Measurements from ENCODE around the gene CADM2. TPM values are rescaled to one million over a fixed set of nuclear protein-coding genes. Genes with fewer than 3 reads are reported as not detected.

CADM2 gene
- total RNA-seq, 1 experiment from 2014 or later = 10.9 TPM

DNA sequence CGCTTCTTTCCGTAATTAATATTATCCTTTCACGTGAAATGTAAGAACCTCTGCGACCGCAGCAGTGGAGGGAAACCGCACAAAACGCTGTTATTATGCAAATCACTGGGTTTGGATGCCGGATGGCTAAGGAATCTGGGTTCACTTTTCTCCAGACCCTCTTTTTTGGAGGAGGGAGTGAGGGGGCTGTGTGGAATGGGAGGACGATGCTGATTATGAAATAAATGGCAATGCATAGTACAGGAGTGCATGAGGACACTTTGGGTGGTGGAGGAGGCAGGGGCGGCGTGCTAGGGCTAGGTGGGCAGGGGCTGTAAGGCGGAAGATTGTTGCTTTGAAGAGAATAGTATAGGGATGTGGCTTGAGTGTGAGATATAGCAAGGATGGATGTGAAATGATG lies 1.8 kb downstream of the CADM2 start:
- H3K4me2 ChIP-seq (ENCODE audit: insufficient read depth, insufficient read length, low read length) = peak overlapping the region; percentile 93
- H3K9me3 ChIP-seq (ENCODE audit: control insufficient read depth, low read depth, low read length) = no peaks in the 10 kb centered on the region
- no peak overlapping the region for H3K56ac ChIP-seq (ENCODE audit: insufficient read length, low read depth, low read length)
- no peak overlapping the region for H3K23ac ChIP-seq (ENCODE audit: insufficient read length, low read depth, low read length)
- Mint-ChIP-seq H3K36me3 (ENCODE audit: insufficient read depth in 1 of 3, low read depth in 3 of 3) (peaks cover 0 to 5% (median 0%) of the 10 kb centered on the region in 3 experiments; a peak in 3 of 7 replicates), H3K9me3 (no peaks in the 10 kb centered on the region; a peak in 2 of 5 replicates), H3K4me3 (peak overlapping the region; percentile 88 to 97), H3K27ac (peak overlapping the region in 2 of 3 experiments; percentile 13 to 16; a peak in 4 of 7 replicates), H3K4me1 (peaks cover 63% of the 10 kb centered on the region in 2 experiments), H3K27me3 (ENCODE audit: low read depth) (peaks cover 4% of the 10 kb centered on the region; the same call in 1 of the 2 replicates)
- WGBS (ENCODE audit: extremely low coverage, insufficient read length, low lambda C conversion rate) = no CpG with 5 or more reads among the region's 12 CpGs
- no peak overlapping the region for H2AFZ ChIP-seq (ENCODE audit: low read length)
- H2BK120ac ChIP-seq (ENCODE audit: low read depth, low read length, poor library complexity, severe bottlenecking) = no peak overlapping the region
- H3K18ac ChIP-seq (ENCODE audit: insufficient read length, low read depth, low read length) = no peak overlapping the region
- no peak overlapping the region for H4K5ac ChIP-seq (ENCODE audit: insufficient read length, low read depth, low read length)
- no peaks in the 10 kb centered on the region for H4K20me1 ChIP-seq (ENCODE audit: control insufficient read depth, insufficient read depth, insufficient read length)
- no peak overlapping the region for H4K91ac ChIP-seq (ENCODE audit: insufficient read length, low read depth, low read length)
- H3K9ac ChIP-seq (ENCODE audit: extremely low read depth, insufficient read length, low read length) = peak overlapping the region; percentile 60
- H2BK20ac ChIP-seq (ENCODE audit: low read depth, low read length, poor library complexity, severe bottlenecking) = no peak overlapping the region
- no peak overlapping the region for H4K8ac ChIP-seq (replicated peaks; ENCODE audit: insufficient read length, low read depth, low read length)
- H3K4me1 ChIP-seq (ENCODE audit: insufficient read depth, low read length) = no peaks in the 10 kb centered on the region; the same call in 1 of the 2 replicates
- DNase-seq = no peak
- peaks cover 7% of the 10 kb centered on the region; the same call in 1 of the 2 replicates for H3K79me2 ChIP-seq (ENCODE audit: insufficient read depth, low read length)
- H3K23me2 ChIP-seq (ENCODE audit: insufficient read length, low read depth, low read length, poor library complexity, severe bottlenecking) = peaks cover 22% of the 10 kb centered on the region
- no peak overlapping the region for H2AK5ac ChIP-seq (ENCODE audit: insufficient read length, low read length)
- no peak overlapping the region for H2BK12ac ChIP-seq (ENCODE audit: insufficient read length, low read depth, low read length)
- no peaks in the 10 kb centered on the region for H3K27me3 ChIP-seq (ENCODE audit: insufficient read depth, low read length)
- H2BK15ac ChIP-seq (ENCODE audit: low read depth, low read length) = no peak overlapping the region
- H3K14ac ChIP-seq (ENCODE audit: insufficient read depth, low read length) = no peak overlapping the region
- no peak overlapping the region for H2BK5ac ChIP-seq (ENCODE audit: insufficient read length, low read length)
- TF ChIP-seq, protein P1, sequence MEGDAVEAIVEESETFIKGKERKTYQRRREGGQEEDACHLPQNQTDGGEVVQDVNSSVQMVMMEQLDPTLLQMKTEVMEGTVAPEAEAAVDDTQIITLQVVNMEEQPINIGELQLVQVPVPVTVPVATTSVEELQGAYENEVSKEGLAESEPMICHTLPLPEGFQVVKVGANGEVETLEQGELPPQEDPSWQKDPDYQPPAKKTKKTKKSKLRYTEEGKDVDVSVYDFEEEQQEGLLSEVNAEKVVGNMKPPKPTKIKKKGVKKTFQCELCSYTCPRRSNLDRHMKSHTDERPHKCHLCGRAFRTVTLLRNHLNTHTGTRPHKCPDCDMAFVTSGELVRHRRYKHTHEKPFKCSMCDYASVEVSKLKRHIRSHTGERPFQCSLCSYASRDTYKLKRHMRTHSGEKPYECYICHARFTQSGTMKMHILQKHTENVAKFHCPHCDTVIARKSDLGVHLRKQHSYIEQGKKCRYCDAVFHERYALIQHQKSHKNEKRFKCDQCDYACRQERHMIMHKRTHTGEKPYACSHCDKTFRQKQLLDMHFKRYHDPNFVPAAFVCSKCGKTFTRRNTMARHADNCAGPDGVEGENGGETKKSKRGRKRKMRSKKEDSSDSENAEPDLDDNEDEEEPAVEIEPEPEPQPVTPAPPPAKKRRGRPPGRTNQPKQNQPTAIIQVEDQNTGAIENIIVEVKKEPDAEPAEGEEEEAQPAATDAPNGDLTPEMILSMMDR (conservative IDR thresholded peaks at IDR 0.05) = no peak
- no peak overlapping the region for H3K27ac ChIP-seq (ENCODE audit: insufficient read length, low read depth, low read length)
- H3T11ph ChIP-seq (ENCODE audit: low read length) = no peak overlapping the region
- no peak overlapping the region for H3K4ac ChIP-seq (ENCODE audit: low read depth, low read length)
- no peaks in the 10 kb centered on the region for H3K79me1 ChIP-seq (ENCODE audit: insufficient read depth, low read depth, low read length, poor library complexity, severe bottlenecking)

Data from H9 (cell line).